ENCODE results near the gene UBASH3A. TPM values are rescaled to one million over a fixed set of nuclear protein-coding genes. Genes with fewer than 3 reads are reported as not detected.

The UBASH3A gene
- total and polyA plus RNA-seq, 2 donors: 14.9 to 26.7 TPM

DNA sequence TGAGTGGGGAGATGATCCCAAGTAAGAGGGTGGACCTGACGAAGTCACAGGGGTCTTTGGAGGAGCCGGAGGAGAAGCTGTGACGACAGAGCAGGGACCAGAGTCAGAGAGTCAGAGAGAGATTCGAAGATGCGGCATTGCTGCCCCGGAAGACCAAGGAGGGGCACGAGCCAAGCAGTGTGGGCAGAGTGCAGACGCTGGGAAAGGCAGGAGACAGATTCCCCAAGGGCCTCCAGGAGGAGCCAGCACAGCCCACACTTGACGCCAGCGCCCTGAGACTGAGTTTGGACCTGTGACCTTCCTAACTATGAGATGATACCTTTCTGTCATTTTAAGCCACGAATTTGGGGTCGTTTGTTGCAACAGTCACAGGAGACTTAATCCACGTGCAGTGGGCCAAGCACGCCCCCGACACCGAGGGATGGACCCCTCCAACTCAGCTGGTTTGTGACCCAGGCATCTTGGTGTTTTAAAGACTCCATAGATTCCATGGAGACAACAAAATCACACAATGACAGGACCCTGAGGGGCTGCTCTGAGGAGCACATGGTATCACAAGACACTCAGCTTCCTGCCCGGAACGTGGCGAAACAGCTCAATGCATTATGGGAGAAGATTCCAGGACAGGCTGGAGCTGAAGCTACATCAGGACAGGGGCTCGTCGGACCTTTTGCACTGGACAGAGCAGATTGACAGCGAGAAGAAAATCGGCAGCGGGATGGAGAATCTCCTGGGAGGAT lies 26.3 kb upstream of the UBASH3A start:
- Histone ChIP-seq H3K4me1 (ENCODE audit: control insufficient read depth in 2 of 2, insufficient read depth in 2 of 2, low read length in 2 of 2) (peaks cover 4 to 48% of the 10 kb centered on the region in 2 donors), H3K27me3 (ENCODE audit: control insufficient read depth in 2 of 2, insufficient read depth in 1 of 2, low read length in 1 of 2) (peaks cover 0 to 3% of the 10 kb centered on the region in 2 donors), H3K4me3 (ENCODE audit: low read length in 2 of 2) (no peak overlapping the region), H3K27ac (ENCODE audit: low read depth in 1 of 2, low read length in 1 of 2) (no peak overlapping the region), H3K36me3 (ENCODE audit: control insufficient read depth in 2 of 2, insufficient read depth in 2 of 2, low read length in 1 of 2) (no peaks in the 10 kb centered on the region), H3K9me3 (ENCODE audit: control insufficient read depth in 2 of 2, insufficient read depth in 1 of 2, low read length in 1 of 2) (peaks cover 4 to 13% of the 10 kb centered on the region in 2 donors)
- WGBS: 96% methylated on average over 24 of the region's 24 CpGs
- DNase-seq (ENCODE audit: low read depth in 6 of 9, low spot score in 9 of 9): no peak

DNA sequence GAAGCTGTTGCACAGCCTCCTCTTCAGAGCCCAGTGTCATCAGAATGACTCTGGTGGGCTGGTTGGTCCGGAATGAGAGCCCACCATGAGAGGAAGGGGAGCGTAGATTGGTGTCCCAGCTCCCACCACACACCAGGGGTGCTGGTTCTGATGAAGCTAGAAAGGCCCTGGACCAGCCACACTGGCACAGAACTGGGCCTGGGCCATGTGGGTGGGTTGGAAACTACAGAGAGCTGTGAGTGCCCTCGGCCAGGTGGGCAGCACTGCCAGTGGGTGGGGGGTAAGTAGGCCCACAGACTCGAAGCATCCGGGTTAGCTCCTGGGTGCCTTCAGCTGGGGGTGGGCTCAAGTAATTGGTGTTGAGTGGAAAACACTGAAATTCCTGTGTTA lies 25.8 kb upstream of the UBASH3A start:
- Histone ChIP-seq H3K27ac (ENCODE audit: low read depth in 1 of 2, low read length in 1 of 2) (no peak overlapping the region), H3K27me3 (ENCODE audit: control insufficient read depth in 2 of 2, insufficient read depth in 1 of 2, low read length in 1 of 2) (peaks cover 0 to 3% of the 10 kb centered on the region in 2 donors), H3K4me1 (ENCODE audit: control insufficient read depth in 2 of 2, insufficient read depth in 2 of 2, low read length in 2 of 2) (peaks cover 4 to 44% of the 10 kb centered on the region in 2 donors), H3K36me3 (ENCODE audit: control insufficient read depth in 2 of 2, insufficient read depth in 2 of 2, low read length in 1 of 2) (no peaks in the 10 kb centered on the region), H3K9me3 (ENCODE audit: control insufficient read depth in 2 of 2, insufficient read depth in 1 of 2, low read length in 1 of 2) (peaks cover 4 to 18% of the 10 kb centered on the region in 2 donors), H3K4me3 (ENCODE audit: low read length in 2 of 2) (no peak overlapping the region)
- 93% methylated on average over 5 of the region's 5 CpGs for WGBS
- DNase-seq (ENCODE audit: low read depth in 6 of 9, low spot score in 9 of 9): no peak

DNA sequence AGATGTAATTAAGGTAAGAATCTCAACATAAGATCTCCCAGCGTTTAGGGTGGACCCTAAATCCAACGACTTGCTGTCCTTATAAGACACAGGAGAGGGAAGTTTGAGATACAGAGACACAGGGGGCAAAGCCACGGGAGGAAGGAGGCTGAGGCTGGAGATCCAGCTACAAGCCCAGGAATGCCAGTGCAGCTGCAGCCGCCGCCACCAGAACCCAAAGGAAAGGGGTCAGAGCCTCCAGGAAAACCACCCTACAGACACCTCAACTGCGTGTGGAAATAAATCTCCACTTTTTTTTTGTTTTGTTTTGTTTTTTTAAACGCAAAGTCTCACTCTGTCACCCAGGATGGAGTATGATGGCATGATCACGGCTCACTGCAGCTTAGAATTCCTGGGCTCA lies 25.3 kb upstream of the UBASH3A start:
- peaks cover 4 to 21% of the 10 kb centered on the region in 2 donors for H3K9me3 ChIP-seq (ENCODE audit: control insufficient read depth in 2 of 2, insufficient read depth in 1 of 2, low read length in 1 of 2)
- H3K4me3 ChIP-seq (ENCODE audit: low read length in 2 of 2): no peak overlapping the region
- peaks cover 0 to 3% of the 10 kb centered on the region in 2 donors for H3K27me3 ChIP-seq (ENCODE audit: control insufficient read depth in 2 of 2, insufficient read depth in 1 of 2, low read length in 1 of 2)
- peaks cover 4 to 43% of the 10 kb centered on the region in 2 donors for H3K4me1 ChIP-seq (ENCODE audit: control insufficient read depth in 2 of 2, insufficient read depth in 2 of 2, low read length in 2 of 2)
- H3K36me3 ChIP-seq (ENCODE audit: control insufficient read depth in 2 of 2, insufficient read depth in 2 of 2, low read length in 1 of 2): no peaks in the 10 kb centered on the region
- no peak for DNase-seq (ENCODE audit: low read depth in 6 of 9, low spot score in 9 of 9)
- H3K27ac ChIP-seq (ENCODE audit: low read depth in 1 of 2, low read length in 1 of 2): no peak overlapping the region
- 83% methylated on average over 8 of the region's 8 CpGs for WGBS

DNA sequence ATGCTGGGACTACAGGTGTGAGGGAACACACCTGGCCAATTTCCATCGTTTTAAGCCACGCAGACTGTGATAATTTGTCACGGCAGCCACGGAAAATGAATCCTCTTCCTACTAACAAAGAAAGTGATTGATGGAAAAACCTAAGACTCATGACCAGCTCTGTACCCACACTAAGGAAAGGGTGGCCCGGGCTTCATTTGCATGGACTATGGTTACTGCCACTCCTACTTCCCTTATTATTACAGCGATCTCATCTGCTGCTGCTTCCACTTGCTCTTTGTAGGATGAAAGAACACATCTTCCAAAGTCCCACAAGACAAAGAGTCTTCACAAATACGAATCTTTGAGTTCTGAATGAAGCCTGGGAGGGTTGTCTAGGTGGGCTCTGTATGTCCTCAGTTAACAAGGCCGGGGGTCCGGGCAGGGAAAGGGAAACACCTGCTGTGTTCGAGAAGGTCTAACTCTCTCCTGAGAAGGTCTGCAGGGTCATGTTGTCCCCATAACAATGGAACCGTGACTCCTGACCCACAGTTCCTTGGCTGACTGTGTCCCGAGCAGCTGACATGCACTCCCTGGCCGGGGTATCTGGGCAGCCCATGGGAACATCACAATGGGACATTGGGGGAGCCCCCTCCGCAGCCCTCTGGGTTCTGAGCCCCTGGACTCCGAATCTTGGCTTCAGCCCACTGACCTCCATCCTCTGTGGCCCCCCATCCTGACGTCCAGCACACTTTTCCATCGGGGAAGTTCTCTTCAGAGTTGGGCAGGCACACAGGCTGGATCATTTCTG lies 24.1 kb upstream of the UBASH3A start:
- DNase-seq (ENCODE audit: low read depth in 6 of 9, low spot score in 9 of 9): no peak
- WGBS: 87% methylated on average over 17 of the region's 17 CpGs

DNA sequence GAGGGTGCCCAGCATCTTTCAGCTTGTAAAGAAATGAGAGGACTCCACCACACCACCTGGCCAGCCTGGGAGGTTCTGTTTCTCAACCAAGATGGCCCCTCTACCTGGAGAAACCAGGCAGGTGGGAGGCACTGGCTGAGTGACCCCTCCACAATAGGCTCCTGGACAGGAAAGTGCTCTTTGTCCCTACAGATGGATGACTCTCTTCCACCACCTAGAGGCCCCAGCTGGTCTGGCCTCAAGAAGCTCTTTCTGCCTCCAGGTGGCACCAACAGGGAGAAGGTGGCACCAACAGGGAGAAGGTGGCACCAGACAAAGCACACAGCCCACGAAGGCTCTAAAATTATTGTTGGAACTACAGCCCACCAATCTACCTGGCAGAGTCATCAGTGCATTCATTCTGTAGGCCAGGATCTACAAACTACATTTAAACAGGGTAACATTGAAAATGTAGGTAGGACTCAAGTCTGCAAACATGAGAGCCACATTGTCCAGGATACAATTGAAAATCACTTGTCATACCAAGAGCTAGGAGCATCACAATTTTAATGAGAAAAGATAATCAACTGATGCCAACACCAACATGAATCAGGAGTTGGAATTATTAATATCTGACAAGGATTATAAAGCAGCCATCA lies 22.2 kb upstream of the UBASH3A start:
- H3K27ac ChIP-seq (ENCODE audit: low read depth in 1 of 2, low read length in 1 of 2): no peak overlapping the region

More for the DNA sequence above, 24.1 kb upstream of the UBASH3A start:
- Histone ChIP-seq H3K27me3 (ENCODE audit: control insufficient read depth in 2 of 2, insufficient read depth in 1 of 2, low read length in 1 of 2) (peaks cover 0 to 3% of the 10 kb centered on the region in 2 donors), H3K27ac (ENCODE audit: low read depth in 1 of 2, low read length in 1 of 2) (no peak overlapping the region), H3K4me3 (ENCODE audit: low read length in 2 of 2) (no peak overlapping the region), H3K9me3 (ENCODE audit: control insufficient read depth in 2 of 2, insufficient read depth in 1 of 2, low read length in 1 of 2) (peaks cover 4 to 21% of the 10 kb centered on the region in 2 donors), H3K4me1 (ENCODE audit: control insufficient read depth in 2 of 2, insufficient read depth in 2 of 2, low read length in 2 of 2) (peaks cover 4 to 41% of the 10 kb centered on the region in 2 donors), H3K36me3 (ENCODE audit: control insufficient read depth in 2 of 2, insufficient read depth in 2 of 2, low read length in 1 of 2) (no peaks in the 10 kb centered on the region)

GRCh38 chr21:42382915-42383314 lies 20.8 kb upstream of the UBASH3A start:
- WGBS: 97% methylated on average over 6 of the region's 6 CpGs
- Histone ChIP-seq H3K4me1 (ENCODE audit: control insufficient read depth in 2 of 2, insufficient read depth in 2 of 2, low read length in 2 of 2) (peaks cover 3 to 32% of the 10 kb centered on the region in 2 donors), H3K27me3 (ENCODE audit: control insufficient read depth in 2 of 2, insufficient read depth in 1 of 2, low read length in 1 of 2) (no peaks in the 10 kb centered on the region)

More for the DNA sequence above, 22.2 kb upstream of the UBASH3A start:
- no peak for DNase-seq (ENCODE audit: low read depth in 6 of 9, low spot score in 9 of 9)
- H3K4me1 ChIP-seq (ENCODE audit: control insufficient read depth in 2 of 2, insufficient read depth in 2 of 2, low read length in 2 of 2): peaks cover 3 to 28% of the 10 kb centered on the region in 2 donors
- 47% methylated on average over 1 of the region's 1 CpG for WGBS
- H3K9me3 ChIP-seq (ENCODE audit: control insufficient read depth in 2 of 2, insufficient read depth in 1 of 2, low read length in 1 of 2): peaks cover 4 to 21% of the 10 kb centered on the region in 2 donors
- peaks cover 0 to under 1% of the 10 kb centered on the region in 2 donors for H3K27me3 ChIP-seq (ENCODE audit: control insufficient read depth in 2 of 2, insufficient read depth in 1 of 2, low read length in 1 of 2)
- H3K36me3 ChIP-seq (ENCODE audit: control insufficient read depth in 2 of 2, insufficient read depth in 2 of 2, low read length in 1 of 2): no peaks in the 10 kb centered on the region
- no peak overlapping the region for H3K4me3 ChIP-seq (ENCODE audit: low read length in 2 of 2)

GRCh38 chr21:42383331-42383730 lies 20.4 kb upstream of the UBASH3A start:
- peaks cover 4 to 21% of the 10 kb centered on the region in 2 donors for H3K9me3 ChIP-seq (ENCODE audit: control insufficient read depth in 2 of 2, insufficient read depth in 1 of 2, low read length in 1 of 2)
- H3K4me1 ChIP-seq (ENCODE audit: control insufficient read depth in 2 of 2, insufficient read depth in 2 of 2, low read length in 2 of 2): peaks cover 3 to 36% of the 10 kb centered on the region in 2 donors
- no peak overlapping the region for H3K27ac ChIP-seq (ENCODE audit: low read depth in 1 of 2, low read length in 1 of 2)
- 97% methylated on average over 6 of the region's 6 CpGs for WGBS
- H3K27me3 ChIP-seq (ENCODE audit: control insufficient read depth in 2 of 2, insufficient read depth in 1 of 2, low read length in 1 of 2): no peaks in the 10 kb centered on the region
- no peak for DNase-seq (ENCODE audit: low read depth in 6 of 9, low spot score in 9 of 9)
- H3K4me3 ChIP-seq (ENCODE audit: low read length in 2 of 2): no peak overlapping the region
- H3K36me3 ChIP-seq (ENCODE audit: control insufficient read depth in 2 of 2, insufficient read depth in 2 of 2, low read length in 1 of 2): no peaks in the 10 kb centered on the region

More at GRCh38 chr21:42382915-42383314, 20.8 kb upstream of the UBASH3A start:
- no peak overlapping the region for H3K27ac ChIP-seq (ENCODE audit: low read depth in 1 of 2, low read length in 1 of 2)
- peaks cover 4 to 21% of the 10 kb centered on the region in 2 donors for H3K9me3 ChIP-seq (ENCODE audit: control insufficient read depth in 2 of 2, insufficient read depth in 1 of 2, low read length in 1 of 2)
- no peaks in the 10 kb centered on the region for H3K36me3 ChIP-seq (ENCODE audit: control insufficient read depth in 2 of 2, insufficient read depth in 2 of 2, low read length in 1 of 2)
- no peak overlapping the region for H3K4me3 ChIP-seq (ENCODE audit: low read length in 2 of 2)
- no peak for DNase-seq (ENCODE audit: low read depth in 6 of 9, low spot score in 9 of 9)

GRCh38 chr21:42384156-42384945 lies 19.4 kb upstream of the UBASH3A start:
- 95% methylated on average over 8 of the region's 8 CpGs for WGBS
- no peaks in the 10 kb centered on the region for H3K27me3 ChIP-seq (ENCODE audit: control insufficient read depth in 2 of 2, insufficient read depth in 1 of 2, low read length in 1 of 2)
- no peak for DNase-seq (ENCODE audit: low read depth in 6 of 9, low spot score in 9 of 9)
- peaks cover 8 to 47% of the 10 kb centered on the region in 2 donors for H3K4me1 ChIP-seq (ENCODE audit: control insufficient read depth in 2 of 2, insufficient read depth in 2 of 2, low read length in 2 of 2)
- no peaks in the 10 kb centered on the region for H3K36me3 ChIP-seq (ENCODE audit: control insufficient read depth in 2 of 2, insufficient read depth in 2 of 2, low read length in 1 of 2)
- no peak overlapping the region for H3K4me3 ChIP-seq (ENCODE audit: low read length in 2 of 2)
- no peak overlapping the region for H3K27ac ChIP-seq (ENCODE audit: low read depth in 1 of 2, low read length in 1 of 2)
- peaks cover 4 to 21% of the 10 kb centered on the region in 2 donors for H3K9me3 ChIP-seq (ENCODE audit: control insufficient read depth in 2 of 2, insufficient read depth in 1 of 2, low read length in 1 of 2)
